Measurements from ENCODE around the gene PTPRCAP. TPM values are rescaled to one million over a fixed set of nuclear protein-coding genes. Genes with fewer than 3 reads are reported as not detected.
"Not testable (repeated sequence)": the region's sequence is repeated elsewhere in the genome, so short reads cannot be mapped to it uniquely, and the experiment has no call there.

PTPRCAP gene
- total and polyA plus RNA-seq, 3 experiments from 2014 or later: 145 to 1,075 (median 163) TPM

GRCh38 chr11:67468456-67468758, 30.9 kb upstream of the PTPRCAP start:
- peak overlapping the region; percentile 74 for H3K4me3 ChIP-seq (ENCODE audit: low read length)
- H3K4me3 Mint-ChIP-seq: peak overlapping the region; percentile 87 to 92 (median 88)
- H3K27ac Mint-ChIP-seq: peak overlapping the region; percentile 64 to 94 (median 86)
- ChIA-PET POLR2A (interaction anchor here (0.5 to 3.9 kb wide), 17 partner anchors 15 to 229 kb away, joined by 3 to 38 read pairs (median 5); partner anchors contain the start of genes AIP, CLCF1, PPP1CA and PTPRCAP), CTCF (interaction anchor here (0.6 to 4.8 kb wide), 15 partner anchors 16 to 228 kb away, joined by 3 to 38 read pairs (median 4); partner anchors contain the start of genes GPR152, PITPNM1, PPP1CA and PTPRCAP)
- no peaks in the 10 kb centered on the region for H3K27me3 Mint-ChIP-seq
- peaks cover 39% of the 10 kb centered on the region for H3K4me1 ChIP-seq (ENCODE audit: insufficient read depth, low read length)
- H3K4me1 Mint-ChIP-seq: peaks cover 11 to 46% (median 30%) of the 10 kb centered on the region in 3 donors
- H3K9me3 ChIP-seq (ENCODE audit: low read length): no peaks in the 10 kb centered on the region
- H3K36me3 ChIP-seq (ENCODE audit: insufficient read depth, low read length): no peaks in the 10 kb centered on the region
- H3K27me3 ChIP-seq (ENCODE audit: insufficient read depth, low read length, poor library complexity, severe bottlenecking): no peaks in the 10 kb centered on the region
- H3K36me3 Mint-ChIP-seq: peaks cover 0 to 11% (median 0%) of the 10 kb centered on the region in 3 donors
- H3K9me3 Mint-ChIP-seq: no peaks in the 10 kb centered on the region
- peak overlapping the region; percentile 59 for H3K27ac ChIP-seq (ENCODE audit: low read depth, low read length)
- no peak for DNase-seq

GRCh38 chr11:67468056-67468455, 30.6 kb upstream of the PTPRCAP start:
- no peak for DNase-seq
- Histone ChIP-seq H3K27me3 (ENCODE audit: insufficient read depth, low read length, poor library complexity, severe bottlenecking) (no peaks in the 10 kb centered on the region), H3K9me3 (ENCODE audit: low read length) (no peaks in the 10 kb centered on the region), H3K36me3 (ENCODE audit: insufficient read depth, low read length) (no peaks in the 10 kb centered on the region), H3K4me1 (ENCODE audit: insufficient read depth, low read length) (peaks cover 39% of the 10 kb centered on the region), H3K27ac (ENCODE audit: low read depth, low read length) (peak overlapping the region; percentile 59), H3K4me3 (ENCODE audit: low read length) (peak overlapping the region; percentile 74)
- ChIA-PET POLR2A (interaction anchor here (0.5 to 3.9 kb wide), 15 partner anchors 15 to 228 kb away, joined by 3 to 38 read pairs (median 6); partner anchors contain the start of genes AIP, CLCF1, PPP1CA and PTPRCAP), CTCF (interaction anchor here (0.9 to 4.8 kb wide), 13 partner anchors 16 to 228 kb away, joined by 3 to 38 read pairs (median 4); partner anchors contain the start of genes GPR152, PITPNM1, PPP1CA and PTPRCAP)
- peak overlapping the region; percentile 87 to 92 (median 88) for H3K4me3 Mint-ChIP-seq
- peaks cover 11 to 48% (median 32%) of the 10 kb centered on the region in 3 donors for H3K4me1 Mint-ChIP-seq
- H3K27me3 Mint-ChIP-seq: no peaks in the 10 kb centered on the region
- no peaks in the 10 kb centered on the region for H3K9me3 Mint-ChIP-seq
- peak overlapping the region in 7 of 8 donors; percentile 77 to 97 (median 87) for H3K27ac Mint-ChIP-seq
- H3K36me3 Mint-ChIP-seq: peaks cover 0 to 11% (median 0%) of the 10 kb centered on the region in 3 donors

- Histone ChIP-seq H3K36me3 (ENCODE audit: insufficient read depth, low read length) (no peaks in the 10 kb centered on the region), H3K4me3 (ENCODE audit: low read length) (no peak overlapping the region), H3K27ac (ENCODE audit: low read depth, low read length) (no peak overlapping the region), H3K27me3 (ENCODE audit: insufficient read depth, low read length, poor library complexity, severe bottlenecking) (no peaks in the 10 kb centered on the region), H3K4me1 (ENCODE audit: insufficient read depth, low read length) (peaks cover 39% of the 10 kb centered on the region), H3K9me3 (ENCODE audit: low read length) (no peaks in the 10 kb centered on the region)
- CTCF ChIA-PET: interaction anchor here (0.6 to 4.8 kb wide), 9 partner anchors 15 to 85 kb away, joined by 3 to 38 read pairs (median 5); partner anchors contain the start of genes GPR152, PITPNM1, PPP1CA and PTPRCAP
- H3K4me1 Mint-ChIP-seq: peaks cover 11 to 48% (median 34%) of the 10 kb centered on the region in 3 donors
- H3K36me3 Mint-ChIP-seq: peaks cover 0 to 11% (median 0%) of the 10 kb centered on the region in 3 donors
- H3K9me3 Mint-ChIP-seq: no peaks in the 10 kb centered on the region
- H3K4me3 Mint-ChIP-seq: peak overlapping the region; percentile 62 to 92 (median 88)
- H3K27ac Mint-ChIP-seq: peak overlapping the region; percentile 39 to 97 (median 73)
- DNase-seq: no peak
- POLR2A ChIA-PET: interaction anchor here (0.6 to 3.9 kb wide), 6 partner anchors 25 to 65 kb away, joined by 3 to 38 read pairs (median 13); partner anchors contain the start of genes PPP1CA, PTPRCAP and TBC1D10C
- H3K27me3 Mint-ChIP-seq: no peaks in the 10 kb centered on the region
Observed at GRCh38 chr11:67466962-67467771, 29.7 kb upstream of the PTPRCAP start.

GRCh38 chr11:67466367-67466766, 28.9 kb upstream of the PTPRCAP start:
- Histone ChIP-seq H3K27me3 (ENCODE audit: insufficient read depth, low read length, poor library complexity, severe bottlenecking) (no peaks in the 10 kb centered on the region), H3K36me3 (ENCODE audit: insufficient read depth, low read length) (no peaks in the 10 kb centered on the region), H3K27ac (ENCODE audit: low read depth, low read length) (no peak overlapping the region), H3K4me1 (ENCODE audit: insufficient read depth, low read length) (peaks cover 39% of the 10 kb centered on the region), H3K9me3 (ENCODE audit: low read length) (no peaks in the 10 kb centered on the region), H3K4me3 (ENCODE audit: low read length) (no peak overlapping the region)
- peaks cover 11 to 48% (median 34%) of the 10 kb centered on the region in 3 donors for H3K4me1 Mint-ChIP-seq
- ChIA-PET CTCF (interaction anchor here (0.6 to 4.8 kb wide), 8 partner anchors 22 to 115 kb away, joined by 3 to 38 read pairs (median 5); partner anchors contain the start of genes PPP1CA and PTPRCAP), POLR2A (interaction anchor here (0.6 kb wide), 2 partner anchors 22 to 26 kb away, joined by 3 read pairs; no protein-coding TSS in a partner anchor)
- H3K27ac Mint-ChIP-seq: peak overlapping the region in 1 of 8 donors; percentile 84
- no peak for DNase-seq
- peak overlapping the region in 2 of 7 donors; percentile 27 to 46 for H3K4me3 Mint-ChIP-seq
- H3K36me3 Mint-ChIP-seq: peaks cover 0 to 11% (median 0%) of the 10 kb centered on the region in 3 donors
- H3K27me3 Mint-ChIP-seq: no peaks in the 10 kb centered on the region
- H3K9me3 Mint-ChIP-seq: no peaks in the 10 kb centered on the region

- not testable (repeated sequence) for H3K27me3 Mint-ChIP-seq; H3K27me3 ChIP-seq (ENCODE audit: insufficient read depth, low read length, poor library complexity, severe bottlenecking); DNase-seq; H3K9me3 Mint-ChIP-seq; H3K9me3 ChIP-seq (ENCODE audit: low read length); H3K36me3 ChIP-seq (ENCODE audit: insufficient read depth, low read length)
- H3K27ac ChIP-seq (ENCODE audit: low read depth, low read length): peak overlapping the region; percentile 79
- H3K27ac Mint-ChIP-seq: peak overlapping the region; percentile 78 to 97 (median 92)
- POLR2A ChIA-PET: interaction anchor here (0.6 to 1.8 kb wide), 9 partner anchors 21 to 226 kb away, joined by 3 to 17 read pairs (median 3); partner anchors contain the start of genes PPP1CA, PTPRCAP, RAD9A and RPS6KB2
- CTCF ChIA-PET: interaction anchor here (1.0 to 2.0 kb wide), 6 partner anchors 29 to 177 kb away, joined by 3 to 10 read pairs (median 5); partner anchors contain the start of genes ANKRD13D, PPP1CA and PTPRCAP
- H3K4me1 Mint-ChIP-seq: peaks cover 11 to 48% (median 32%) of the 10 kb centered on the region in 3 donors
- peak overlapping the region; percentile 57 for H3K4me3 ChIP-seq (ENCODE audit: low read length)
- peaks cover 0 to 11% (median 0%) of the 10 kb centered on the region in 3 donors for H3K36me3 Mint-ChIP-seq
- peak overlapping the region; percentile 82 to 95 (median 86) for H3K4me3 Mint-ChIP-seq
- H3K4me1 ChIP-seq (ENCODE audit: insufficient read depth, low read length): peaks cover 39% of the 10 kb centered on the region
Observed at GRCh38 chr11:67465530-67465929, 28.0 kb upstream of the PTPRCAP start.

GRCh38 chr11:67465189-67465510, 27.7 kb upstream of the PTPRCAP start:
- H3K36me3 Mint-ChIP-seq: peaks cover 0 to 11% (median 0%) of the 10 kb centered on the region in 3 donors
- H3K4me1 ChIP-seq (ENCODE audit: insufficient read depth, low read length): peaks cover 39% of the 10 kb centered on the region

GRCh38 chr11:67464411-67465188, 27.1 kb upstream of the PTPRCAP start:
- CTCF ChIA-PET: interaction anchor here (1.4 to 2.0 kb wide), 5 partner anchors 28 to 176 kb away, joined by 3 to 10 read pairs (median 5); partner anchors contain the start of genes ANKRD13D, PPP1CA and PTPRCAP
- Mint-ChIP-seq H3K36me3 (peaks cover 0 to 11% (median 0%) of the 10 kb centered on the region in 3 donors), H3K4me1 (peaks cover 15 to 53% (median 36%) of the 10 kb centered on the region in 3 donors), H3K27me3 (no peaks in the 10 kb centered on the region), H3K4me3 (peak overlapping the region; percentile 82 to 95 (median 86)), H3K9me3 (no peaks in the 10 kb centered on the region), H3K27ac (peak overlapping the region; percentile 78 to 97 (median 92))
- no peaks in the 10 kb centered on the region for H3K9me3 ChIP-seq (ENCODE audit: low read length)
- POLR2A ChIA-PET: interaction anchor here (0.6 to 1.8 kb wide), 10 partner anchors 20 to 225 kb away, joined by 3 to 17 read pairs (median 3); partner anchors contain the start of genes PPP1CA, PTPRCAP, RAD9A and RPS6KB2
- H3K4me3 ChIP-seq (ENCODE audit: low read length): peak overlapping the region; percentile 58
- H3K27me3 ChIP-seq (ENCODE audit: insufficient read depth, low read length, poor library complexity, severe bottlenecking): no peaks in the 10 kb centered on the region
- peaks cover 39% of the 10 kb centered on the region for H3K4me1 ChIP-seq (ENCODE audit: insufficient read depth, low read length)
- peak overlapping the region; percentile 79 for H3K27ac ChIP-seq (ENCODE audit: low read depth, low read length)
- no peaks in the 10 kb centered on the region for H3K36me3 ChIP-seq (ENCODE audit: insufficient read depth, low read length)
- DNase-seq: peak; percentile 90 to 96 (median 90)

More at GRCh38 chr11:67465189-67465510, 27.7 kb upstream of the PTPRCAP start:
- Mint-ChIP-seq H3K27ac (peak overlapping the region; percentile 78 to 97 (median 92)), H3K4me3 (peak overlapping the region; percentile 82 to 95 (median 86)), H3K9me3 (no peaks in the 10 kb centered on the region), H3K4me1 (peaks cover 11 to 48% (median 32%) of the 10 kb centered on the region in 3 donors), H3K27me3 (no peaks in the 10 kb centered on the region)
- H3K27ac ChIP-seq (ENCODE audit: low read depth, low read length): peak overlapping the region; percentile 79
- no peaks in the 10 kb centered on the region for H3K36me3 ChIP-seq (ENCODE audit: insufficient read depth, low read length)
- ChIA-PET CTCF (interaction anchor here (1.0 to 2.0 kb wide), 6 partner anchors 28 to 177 kb away, joined by 3 to 10 read pairs (median 5); partner anchors contain the start of genes ANKRD13D, PPP1CA and PTPRCAP), POLR2A (interaction anchor here (0.6 to 1.8 kb wide), 10 partner anchors 19 to 225 kb away, joined by 3 to 17 read pairs (median 3); partner anchors contain the start of genes PPP1CA, PTPRCAP, RAD9A and RPS6KB2)
- H3K9me3 ChIP-seq (ENCODE audit: low read length): no peaks in the 10 kb centered on the region
- DNase-seq: no peak
- H3K27me3 ChIP-seq (ENCODE audit: insufficient read depth, low read length, poor library complexity, severe bottlenecking): no peaks in the 10 kb centered on the region
- H3K4me3 ChIP-seq (ENCODE audit: low read length): peak overlapping the region; percentile 57
